ENCODE data around the gene TASP1. TPM values are rescaled to one million over a fixed set of nuclear protein-coding genes. Genes with fewer than 3 reads are reported as not detected.

The TASP1 gene
- total RNA-seq, 4 donors from 2014 or later = 11.6 to 15.7 (median 13.0) TPM

- intact Hi-C loops (cut with DNase I) = no loop called here
- Histone ChIP-seq H3K27ac (replicated peaks in 1 of 4) (no peak overlapping the region), H3K9me3 (peaks cover 0 to 11% (median 0%) of the 10 kb centered on the region in 4 donors), H3K36me3 (peaks cover 2 to 13% (median 7%) of the 10 kb centered on the region in 4 donors), H3K4me3 (no peak overlapping the region), H3K27me3 (no peaks in the 10 kb centered on the region), H3K4me1 (no peaks in the 10 kb centered on the region)
- TF ChIP-seq EP300 (IDR thresholded peaks at IDR 0.05) (no peak), POLR2AphosphoS5 (IDR thresholded peaks at IDR 0.05) (no peak), POLR2A (IDR thresholded peaks at IDR 0.05; ENCODE audit: low read depth) (no peak)
- TF ChIP-seq, protein P1, sequence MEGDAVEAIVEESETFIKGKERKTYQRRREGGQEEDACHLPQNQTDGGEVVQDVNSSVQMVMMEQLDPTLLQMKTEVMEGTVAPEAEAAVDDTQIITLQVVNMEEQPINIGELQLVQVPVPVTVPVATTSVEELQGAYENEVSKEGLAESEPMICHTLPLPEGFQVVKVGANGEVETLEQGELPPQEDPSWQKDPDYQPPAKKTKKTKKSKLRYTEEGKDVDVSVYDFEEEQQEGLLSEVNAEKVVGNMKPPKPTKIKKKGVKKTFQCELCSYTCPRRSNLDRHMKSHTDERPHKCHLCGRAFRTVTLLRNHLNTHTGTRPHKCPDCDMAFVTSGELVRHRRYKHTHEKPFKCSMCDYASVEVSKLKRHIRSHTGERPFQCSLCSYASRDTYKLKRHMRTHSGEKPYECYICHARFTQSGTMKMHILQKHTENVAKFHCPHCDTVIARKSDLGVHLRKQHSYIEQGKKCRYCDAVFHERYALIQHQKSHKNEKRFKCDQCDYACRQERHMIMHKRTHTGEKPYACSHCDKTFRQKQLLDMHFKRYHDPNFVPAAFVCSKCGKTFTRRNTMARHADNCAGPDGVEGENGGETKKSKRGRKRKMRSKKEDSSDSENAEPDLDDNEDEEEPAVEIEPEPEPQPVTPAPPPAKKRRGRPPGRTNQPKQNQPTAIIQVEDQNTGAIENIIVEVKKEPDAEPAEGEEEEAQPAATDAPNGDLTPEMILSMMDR (IDR thresholded peaks at IDR 0.05) = no peak
- no peak for DNase-seq (ENCODE audit: extremely low spot score)
These were observed 51.4 kb downstream of the TASP1 start for GRCh38 chr20:13587370-13587769.

DNA sequence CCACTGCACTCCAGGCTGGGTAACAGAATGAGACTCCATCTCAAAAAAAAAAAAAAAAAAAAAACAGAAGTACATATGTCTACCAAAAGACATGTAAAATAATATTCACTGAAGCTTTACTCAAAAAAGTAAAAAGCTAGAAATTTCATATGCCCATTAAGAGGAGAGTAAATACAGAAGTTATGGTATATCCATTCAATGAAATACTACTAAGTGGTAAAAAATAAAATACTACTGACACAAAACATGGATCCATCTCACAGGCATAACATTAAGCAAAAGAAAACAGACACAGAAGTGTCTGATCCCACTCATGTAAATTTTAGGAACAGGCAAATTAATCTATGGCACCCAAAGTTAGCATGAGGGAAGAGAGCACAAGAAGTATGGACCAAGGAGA is 52.6 kb downstream of the TASP1 start:
- Histone ChIP-seq H3K36me3 (peaks cover 2 to 13% (median 7%) of the 10 kb centered on the region in 4 donors), H3K27me3 (no peaks in the 10 kb centered on the region), H3K9me3 (peaks cover 0 to 11% (median 0%) of the 10 kb centered on the region in 4 donors), H3K4me1 (no peaks in the 10 kb centered on the region), H3K27ac (replicated peaks in 1 of 4) (no peak overlapping the region), H3K4me3 (no peak overlapping the region)
- no peak for DNase-seq (ENCODE audit: extremely low spot score)
- TF ChIP-seq, protein P1 (IDR thresholded peaks at IDR 0.05) = no peak
- no peak for TF ChIP-seq POLR2AphosphoS5 (IDR thresholded peaks at IDR 0.05)
- TF ChIP-seq POLR2A (IDR thresholded peaks at IDR 0.05; ENCODE audit: low read depth) = no peak
- TF ChIP-seq EP300 (IDR thresholded peaks at IDR 0.05) = no peak
- intact Hi-C loops (cut with DNase I) = no loop called here

DNA sequence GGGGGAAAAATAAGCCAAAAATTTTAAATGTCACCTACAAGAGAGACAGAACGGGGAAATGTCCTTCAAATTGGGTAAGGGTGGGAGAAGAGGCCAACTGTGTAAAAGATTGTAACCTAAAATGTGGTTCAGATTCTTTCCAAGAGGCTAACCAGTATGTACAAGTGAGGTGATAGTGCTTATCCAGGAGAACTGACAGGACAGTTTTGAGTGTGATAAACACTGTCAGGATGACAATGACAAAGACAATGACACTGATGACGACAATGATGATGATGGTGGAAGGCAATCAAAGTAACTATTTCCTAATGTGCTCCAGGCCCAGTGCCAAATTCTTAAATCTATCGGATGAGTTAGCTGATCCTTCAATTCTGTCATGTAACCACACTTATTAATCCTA is 57.3 kb downstream of the TASP1 start:
- H3K4me1 ChIP-seq = no peaks in the 10 kb centered on the region
- H3K36me3 ChIP-seq = peaks cover 3 to 32% (median 13%) of the 10 kb centered on the region in 4 donors
- TF ChIP-seq POLR2A (IDR thresholded peaks at IDR 0.05; ENCODE audit: low read depth) (no peak), POLR2AphosphoS5 (IDR thresholded peaks at IDR 0.05) (no peak), EP300 (IDR thresholded peaks at IDR 0.05) (no peak)
- TF ChIP-seq, protein P1 (IDR thresholded peaks at IDR 0.05) = no peak
- no peak overlapping the region for H3K27ac ChIP-seq (replicated peaks in 1 of 4)
- DNase-seq (ENCODE audit: extremely low spot score) = no peak
- no peaks in the 10 kb centered on the region for H3K27me3 ChIP-seq
- 90% methylated on average over 3 of the region's 3 CpGs for WGBS
- H3K9me3 ChIP-seq = peaks cover 0 to 9% (median 0%) of the 10 kb centered on the region in 4 donors
- no peak overlapping the region for H3K4me3 ChIP-seq
- intact Hi-C loops (cut with DNase I) = no loop called here

- H3K4me1 ChIP-seq = no peaks in the 10 kb centered on the region
- no peak overlapping the region for H3K27ac ChIP-seq (replicated peaks in 1 of 4)
- H3K9me3 ChIP-seq = peaks cover 0 to 4% (median 1%) of the 10 kb centered on the region in 4 donors
- 95% methylated on average over 5 of the region's 5 CpGs for WGBS
- no peak overlapping the region for H3K4me3 ChIP-seq
- intact Hi-C loops (cut with DNase I) = no loop called here
- H3K27me3 ChIP-seq = no peaks in the 10 kb centered on the region
- peaks cover 0 to 24% (median 8%) of the 10 kb centered on the region in 4 donors for H3K36me3 ChIP-seq
- no peak for TF ChIP-seq EP300 (IDR thresholded peaks at IDR 0.05)
- TF ChIP-seq, protein P1 (IDR thresholded peaks at IDR 0.05) = no peak
- no peak for TF ChIP-seq POLR2A (IDR thresholded peaks at IDR 0.05; ENCODE audit: low read depth)
- TF ChIP-seq POLR2AphosphoS5 (IDR thresholded peaks at IDR 0.05) = no peak
- no peak for DNase-seq (ENCODE audit: extremely low spot score)
These were observed 58.0 kb downstream of the TASP1 start for GRCh38 chr20:13580707-13581106.

DNA sequence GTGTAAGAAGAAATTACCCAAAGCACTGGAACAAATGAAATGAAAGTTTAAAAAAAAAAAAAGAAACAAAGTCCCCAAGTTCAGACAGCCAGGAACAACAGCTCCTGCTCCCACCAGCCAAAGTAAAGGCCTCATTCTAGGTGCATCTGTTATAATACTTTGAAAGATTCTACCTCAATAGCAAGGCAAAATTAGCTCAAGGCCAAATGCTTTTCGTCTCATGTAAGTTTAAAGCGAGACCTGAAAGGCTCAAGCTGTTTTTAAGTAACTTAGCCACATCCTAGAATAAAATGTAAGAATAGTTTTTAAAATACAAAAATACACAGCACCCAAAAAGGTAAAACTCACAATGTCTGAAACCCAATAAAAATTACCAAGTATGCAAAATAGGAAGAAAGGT is 64.7 kb downstream of the TASP1 start:
- Histone ChIP-seq H3K9me3 (peaks cover 0 to 6% (median 2%) of the 10 kb centered on the region in 4 donors), H3K36me3 (peaks cover 0 to 8% (median 0%) of the 10 kb centered on the region in 4 donors), H3K27me3 (no peaks in the 10 kb centered on the region), H3K4me1 (no peaks in the 10 kb centered on the region), H3K4me3 (no peak overlapping the region), H3K27ac (replicated peaks in 1 of 4) (no peak overlapping the region)
- no peak for TF ChIP-seq POLR2A (IDR thresholded peaks at IDR 0.05; ENCODE audit: low read depth)
- TF ChIP-seq, protein P1 (IDR thresholded peaks at IDR 0.05) = no peak
- no peak for TF ChIP-seq EP300 (IDR thresholded peaks at IDR 0.05)
- TF ChIP-seq POLR2AphosphoS5 (IDR thresholded peaks at IDR 0.05) = no peak
- no peak for DNase-seq (ENCODE audit: extremely low spot score)
- 89% methylated on average over 2 of the region's 2 CpGs for WGBS
- intact Hi-C loops (cut with DNase I) = no loop called here

Data from esophagus muscularis mucosa (tissue), 4 donors.